Ascending aorta (tissue), 2 donors: ENCODE measurements around the gene ADAMTS10. TPM values are rescaled to one million over a fixed set of nuclear protein-coding genes. Genes with fewer than 3 reads are reported as not detected.

Source experiments
- DNase-seq, 2 donors: peaks; one replicate each; pipeline ENCODE4 v3.0.0-alpha.2; 2019; ENCODE audit warnings: low spot score in 2 of 2
- H3K27ac ChIP-seq, 2 donors: fragments of 200-600 bp; sonication (generic); one replicate each; pipeline ENCODE4 v1.5.1; 2016 to 2017; ENCODE audit warnings: mild to moderate bottlenecking in 1 of 2
- H3K27me3 ChIP-seq: fragments of 200-600 bp; sonication (generic); one replicate; pipeline ENCODE4 v1.5.1; 2017
- H3K36me3 ChIP-seq, 2 donors: fragments of 200-600 bp; sonication (generic); one replicate each; pipeline ENCODE4 v1.5.1; 2016
- H3K4me1 ChIP-seq, 2 donors: fragments of 200-600 bp; sonication (generic); one replicate each; pipeline ENCODE4 v1.5.1; 2016 to 2017; ENCODE audit warnings: mild to moderate bottlenecking in 1 of 2
- H3K4me3 ChIP-seq, 2 donors: fragments of 200-600 bp; sonication (generic); one replicate each; pipeline ENCODE4 v1.5.1; 2016 to 2017; ENCODE audit warnings: mild to moderate bottlenecking in 1 of 2
- H3K9me3 ChIP-seq, 2 donors: fragments of 200-600 bp; sonication (generic); one replicate each; pipeline ENCODE4 v1.5.1; 2016
- CTCF ChIP-seq, 3 experiments: fragments of 200-600 bp in 2 of 3; fragments of 450-650 bp in 1 of 3; sonication (generic) in 2 of 3; IDR thresholded peaks; one replicate each; pipeline ENCODE4 v1.5.1; 2016 to 2019; ENCODE audit warnings: antibody characterized with exemption in 3 of 3, mild to moderate bottlenecking in 1 of 3, moderate library complexity in 1 of 3
- intact Hi-C: fragments of 100-400 bp; cut with DNase I; formaldehyde crosslinking; loops from one replicate; pipeline ENCODE4 v1.15.1; 2023
- total RNA-seq: library from RNA; depleted of rRNA; stranded (reverse); fragments of >200 nt; gene quantifications from one replicate; pipeline ENCODE4 v1.1.0, GENCODE V29; 2016

ADAMTS10 gene
- total RNA-seq, 1 donor from 2014 or later: 184 TPM

GRCh38 chr19:8552810-8553209 is 57.7 kb downstream of the ADAMTS10 start:
- intact Hi-C loops: no loop called here
- Histone ChIP-seq H3K4me3 (no peak overlapping the region), H3K4me1 (no peaks in the 10 kb centered on the region), H3K27ac (no peak overlapping the region), H3K36me3 (peaks cover 0 to 3% of the 10 kb centered on the region in 2 donors), H3K9me3 (no peaks in the 10 kb centered on the region), H3K27me3 (no peaks in the 10 kb centered on the region)
- TF ChIP-seq CTCF (IDR thresholded peaks at IDR 0.05): no peak
- DNase-seq: no peak

GRCh38 chr19:8550070-8550469 is 60.4 kb downstream of the ADAMTS10 start:
- intact Hi-C loops: no loop called here
- peaks cover 3% of the 10 kb centered on the region in 2 donors for H3K36me3 ChIP-seq
- no peak for TF ChIP-seq CTCF (IDR thresholded peaks at IDR 0.05)
- H3K27ac ChIP-seq: no peak overlapping the region
- H3K4me3 ChIP-seq: no peak overlapping the region
- no peaks in the 10 kb centered on the region for H3K4me1 ChIP-seq
- DNase-seq: no peak
- no peaks in the 10 kb centered on the region for H3K27me3 ChIP-seq
- no peaks in the 10 kb centered on the region for H3K9me3 ChIP-seq

- Histone ChIP-seq H3K27me3 (no peaks in the 10 kb centered on the region), H3K27ac (no peak overlapping the region), H3K4me1 (no peaks in the 10 kb centered on the region), H3K9me3 (no peaks in the 10 kb centered on the region), H3K36me3 (peaks cover 1 to 3% of the 10 kb centered on the region in 2 donors), H3K4me3 (no peak overlapping the region)
- TF ChIP-seq CTCF (IDR thresholded peaks at IDR 0.05): no peak
- intact Hi-C loops: no loop called here
- DNase-seq: no peak
Measured at GRCh38 chr19:8545743-8546142, 64.8 kb downstream of the ADAMTS10 start.

- peaks cover 0 to 3% of the 10 kb centered on the region in 2 donors for H3K36me3 ChIP-seq
- intact Hi-C loops: no loop called here
- H3K4me1 ChIP-seq: no peaks in the 10 kb centered on the region
- H3K27ac ChIP-seq: no peak overlapping the region
- no peaks in the 10 kb centered on the region for H3K27me3 ChIP-seq
- TF ChIP-seq CTCF (IDR thresholded peaks at IDR 0.05): no peak
- no peak overlapping the region for H3K4me3 ChIP-seq
- DNase-seq: no peak
- H3K9me3 ChIP-seq: no peaks in the 10 kb centered on the region
Measured at GRCh38 chr19:8544168-8544567, 66.3 kb downstream of the ADAMTS10 start.

GRCh38 chr19:8539621-8540149 is 70.8 kb downstream of the ADAMTS10 start:
- Histone ChIP-seq H3K27ac (no peak overlapping the region), H3K27me3 (no peaks in the 10 kb centered on the region), H3K4me1 (no peaks in the 10 kb centered on the region), H3K36me3 (no peaks in the 10 kb centered on the region), H3K4me3 (no peak overlapping the region), H3K9me3 (no peaks in the 10 kb centered on the region)
- no peak for TF ChIP-seq CTCF (IDR thresholded peaks at IDR 0.05)
- intact Hi-C loops: no loop called here
- DNase-seq: no peak

GRCh38 chr19:8537099-8537498 is 73.4 kb downstream of the ADAMTS10 start:
- H3K4me1 ChIP-seq: no peaks in the 10 kb centered on the region
- intact Hi-C loops: no loop called here
- DNase-seq: no peak
- H3K36me3 ChIP-seq: no peaks in the 10 kb centered on the region
- no peaks in the 10 kb centered on the region for H3K9me3 ChIP-seq
- TF ChIP-seq CTCF (IDR thresholded peaks at IDR 0.05): no peak
- no peak overlapping the region for H3K27ac ChIP-seq
- H3K27me3 ChIP-seq: no peaks in the 10 kb centered on the region
- no peak overlapping the region for H3K4me3 ChIP-seq
